HG02759 (cell line): Measurements from ENCODE around the gene PIWIL1.

ENCODE experiments used
- ATAC-seq: cut with Tn5 transposase; IDR thresholded peaks from one replicate; pipeline ENCODE4 v1.9.1; 2021; ENCODE audit warnings: mild to moderate bottlenecking, moderate library complexity; ENCODE audit not compliant: unreplicated experiment

The PIWIL1 gene

DNA sequence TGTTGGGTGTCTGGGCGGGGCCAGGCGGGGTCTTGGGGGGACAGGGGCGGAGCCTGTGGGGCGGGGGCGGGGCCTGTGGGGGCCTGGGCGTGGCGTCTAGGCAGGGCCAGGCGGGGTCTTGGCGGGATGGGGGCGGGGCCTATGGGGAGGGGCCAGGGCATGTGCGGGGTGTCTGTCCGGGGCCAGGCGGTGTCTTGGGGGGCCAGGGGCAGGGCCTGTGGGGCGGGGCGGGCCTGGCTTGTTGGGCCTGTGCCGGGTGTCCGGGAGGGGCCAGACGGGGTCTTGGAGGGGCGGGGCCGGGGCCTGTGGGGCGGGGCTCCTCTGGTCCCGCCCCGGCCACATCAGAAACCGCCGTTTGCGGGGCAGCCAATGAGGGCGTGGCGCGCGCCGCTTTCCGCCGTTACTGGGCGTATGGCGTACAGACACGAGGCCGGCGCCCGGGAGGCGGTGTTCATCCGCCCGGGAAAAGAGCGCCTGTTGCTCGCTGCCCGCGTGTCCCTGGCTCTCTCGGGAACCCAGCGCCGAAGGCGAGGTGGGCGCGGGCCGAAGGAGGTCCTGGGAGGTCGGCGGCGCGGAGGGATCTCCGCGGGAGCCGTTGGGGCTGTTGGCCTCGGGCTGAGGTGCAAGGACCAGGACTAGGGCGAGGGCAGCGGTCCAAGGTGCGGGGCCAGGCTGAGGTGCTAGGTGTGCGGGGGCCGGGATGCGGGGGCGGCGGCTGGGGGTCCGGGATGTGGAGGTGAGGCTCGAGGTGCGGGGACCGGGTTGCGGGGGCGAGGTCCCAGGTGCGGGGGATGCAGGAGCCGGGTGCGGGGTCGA, at the start of gene PIWIL1:
PIWIL1 (plus strand) TSS at position 400 of the 816 bp plus-strand sequence. CDS start 4,705 bp downstream, outside the sequence.
- ATAC-seq = no peak

DNA sequence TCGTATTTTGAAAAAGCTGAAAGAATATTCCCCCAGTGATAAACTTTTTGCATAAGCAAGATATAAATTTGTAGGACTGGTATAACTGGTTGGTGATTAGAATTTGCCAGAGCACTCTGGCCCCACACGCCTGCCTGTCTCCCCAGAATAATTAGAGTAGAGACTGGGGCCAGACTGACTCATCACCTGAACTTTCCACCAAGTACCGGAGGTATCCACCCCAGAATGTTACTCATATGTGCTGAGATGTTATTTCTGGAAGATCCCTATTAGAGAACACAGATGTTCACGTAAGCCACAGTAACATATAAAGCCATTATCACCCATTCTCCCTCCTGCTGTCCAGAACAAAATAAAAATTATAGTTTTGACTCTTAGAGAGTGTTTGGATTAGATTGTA, 49.5 kb upstream of the PIWIL1 start:
- ATAC-seq = no peak

GRCh38 chr12:130288691-130289090, 49.0 kb upstream of the PIWIL1 start:
- ATAC-seq = no peak

- no peak for ATAC-seq
Observed at GRCh38 chr12:130290114-130290513, 47.6 kb upstream of the PIWIL1 start.

DNA sequence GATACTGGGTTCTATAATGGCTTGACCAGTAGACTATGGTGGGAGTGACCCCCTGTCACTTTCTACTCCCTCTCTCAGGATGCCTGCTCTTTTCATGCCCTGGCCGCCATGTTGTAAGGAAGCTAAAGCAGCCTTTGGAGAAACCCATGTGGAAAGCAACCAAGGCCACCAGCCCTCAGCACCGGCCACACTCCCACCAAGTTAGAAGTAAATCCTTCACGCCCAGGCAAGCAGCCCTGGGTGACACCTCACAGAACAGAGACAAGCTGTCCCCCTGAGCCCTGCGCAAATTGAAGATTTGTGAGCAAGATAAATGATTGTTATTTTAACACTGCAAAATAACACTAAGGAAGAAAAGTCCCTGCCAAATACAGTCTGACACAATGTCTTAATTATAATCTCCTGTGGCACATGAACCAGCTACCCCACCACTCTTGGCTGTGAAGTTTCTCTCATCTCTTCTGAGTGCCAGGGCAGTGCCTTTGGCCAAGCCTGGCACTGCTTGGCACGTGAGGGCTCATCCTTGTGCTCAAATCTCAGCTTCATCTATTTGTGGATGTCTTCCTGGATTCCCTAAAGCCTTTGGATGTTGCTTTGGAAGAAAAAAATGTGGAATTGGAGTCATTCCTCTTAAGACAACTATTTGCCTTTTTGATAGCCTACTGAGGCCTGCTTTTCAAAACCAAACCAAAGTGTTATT, 39.2 kb upstream of the PIWIL1 start:
- ATAC-seq = no peak

DNA sequence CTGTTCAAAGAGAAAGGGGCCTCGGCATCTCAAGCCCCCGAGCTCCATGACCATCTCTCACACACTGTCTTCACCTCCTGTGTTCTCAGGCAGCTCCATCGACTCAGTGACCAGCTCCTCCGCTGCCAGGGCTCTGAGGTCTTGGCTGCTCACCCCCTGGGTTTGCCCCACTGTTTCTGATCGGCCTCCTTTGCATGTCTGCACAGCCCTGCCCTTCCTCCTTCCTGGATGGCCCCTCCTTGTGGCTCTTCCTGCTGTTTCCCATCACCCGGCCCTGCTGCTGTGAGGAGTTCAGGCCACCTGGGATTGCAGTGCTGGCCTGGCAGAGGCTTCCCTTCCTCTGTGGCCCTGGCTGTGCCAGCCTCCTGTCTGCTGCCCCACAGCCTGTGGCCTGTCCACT, 38.1 kb upstream of the PIWIL1 start:
- ATAC-seq = no peak

DNA sequence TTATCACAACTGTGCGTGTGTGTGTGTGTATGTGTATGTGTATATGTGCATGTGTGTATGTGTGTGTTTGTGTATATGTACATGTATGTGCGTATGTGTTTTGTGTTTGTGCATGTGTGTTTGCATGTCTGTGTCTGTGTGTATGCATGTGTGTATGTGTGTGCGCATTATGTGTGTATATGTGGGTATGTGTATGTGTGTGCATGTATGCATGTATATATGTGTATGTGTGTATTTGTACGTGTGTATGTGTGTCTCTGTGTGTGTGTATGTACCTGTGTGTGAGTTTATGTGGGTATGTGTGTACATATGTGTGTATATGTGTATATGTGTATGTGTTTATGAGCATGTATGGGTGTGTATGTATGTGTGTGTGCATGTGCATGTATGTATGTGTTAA, 37.6 kb upstream of the PIWIL1 start:
- no peak for ATAC-seq

DNA sequence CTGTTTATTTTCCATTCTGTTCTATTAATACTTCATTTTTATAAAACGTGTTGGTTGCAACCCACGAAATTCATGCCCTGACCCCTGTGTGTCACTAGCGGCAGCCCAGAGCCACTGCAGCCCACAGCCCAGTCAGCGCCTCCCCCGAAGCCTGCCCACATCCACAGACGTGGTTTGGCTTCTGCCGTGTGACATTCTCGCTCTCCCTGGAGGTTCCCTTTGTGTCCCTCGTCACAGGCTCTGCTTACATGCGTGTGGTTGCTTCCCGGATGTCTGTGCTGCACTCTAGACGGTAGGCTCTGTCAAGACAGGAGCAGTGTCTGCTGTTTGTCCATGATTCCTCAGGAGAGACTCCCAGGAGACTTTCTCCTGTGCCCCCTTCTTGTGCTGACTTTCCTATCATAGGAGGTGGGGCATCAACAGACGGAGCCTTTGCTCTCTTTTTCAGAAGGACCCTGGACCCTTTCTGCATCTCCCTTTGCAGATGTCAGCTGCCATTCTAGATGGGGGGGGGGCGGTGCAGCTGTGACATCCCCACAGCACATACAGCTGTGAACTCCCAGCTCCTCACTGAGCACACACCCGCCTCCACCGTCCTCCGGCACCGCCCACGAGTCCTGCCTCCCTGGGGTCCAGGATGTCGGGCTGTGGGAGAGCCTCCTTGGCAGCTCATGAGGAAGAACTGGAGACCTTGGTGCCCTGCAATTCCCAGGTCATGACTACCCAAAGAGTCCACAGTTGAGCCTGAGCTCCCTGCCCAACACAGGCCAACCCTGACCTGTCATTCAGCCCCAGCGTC, 36.8 kb upstream of the PIWIL1 start:
- no peak for ATAC-seq

DNA sequence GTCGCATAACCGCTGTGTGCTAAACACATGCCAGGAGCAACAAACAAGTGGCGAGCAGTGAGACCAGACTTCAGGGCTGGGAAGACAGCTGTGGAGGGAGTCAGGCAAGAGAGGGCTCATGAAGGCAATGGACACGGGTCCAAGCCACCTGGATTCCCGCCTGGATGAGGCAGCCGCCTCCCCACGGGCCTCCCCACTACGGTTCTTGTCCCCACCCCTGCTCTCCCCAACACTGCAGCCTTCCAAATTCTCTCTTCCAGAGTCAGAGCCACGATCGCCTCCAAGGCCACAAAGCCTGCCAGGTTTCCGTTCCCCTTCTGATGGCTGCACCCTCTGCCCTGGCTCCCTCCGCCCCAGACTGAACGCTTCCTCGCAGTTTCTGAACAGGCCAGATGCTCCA, 36.1 kb upstream of the PIWIL1 start:
- ATAC-seq = no peak

DNA sequence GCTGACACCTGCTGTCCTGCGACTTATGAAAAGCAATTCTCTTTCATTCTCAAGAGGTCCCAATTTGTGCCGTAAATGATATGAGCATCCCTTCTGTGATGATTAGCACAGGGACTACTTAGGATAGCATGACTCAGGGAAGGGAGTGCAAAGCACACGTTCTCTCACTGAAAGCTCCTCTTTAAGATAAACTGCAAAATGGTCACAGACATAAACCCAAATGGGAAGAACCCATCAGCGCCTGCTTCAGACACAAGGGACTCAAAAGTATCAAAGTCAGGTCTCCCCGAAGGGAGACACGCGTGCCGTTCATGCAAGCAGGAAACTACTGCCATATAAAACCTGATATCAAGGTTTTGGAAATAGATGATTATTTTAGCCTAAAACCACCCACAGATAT, 33.9 kb upstream of the PIWIL1 start:
- no peak for ATAC-seq

DNA sequence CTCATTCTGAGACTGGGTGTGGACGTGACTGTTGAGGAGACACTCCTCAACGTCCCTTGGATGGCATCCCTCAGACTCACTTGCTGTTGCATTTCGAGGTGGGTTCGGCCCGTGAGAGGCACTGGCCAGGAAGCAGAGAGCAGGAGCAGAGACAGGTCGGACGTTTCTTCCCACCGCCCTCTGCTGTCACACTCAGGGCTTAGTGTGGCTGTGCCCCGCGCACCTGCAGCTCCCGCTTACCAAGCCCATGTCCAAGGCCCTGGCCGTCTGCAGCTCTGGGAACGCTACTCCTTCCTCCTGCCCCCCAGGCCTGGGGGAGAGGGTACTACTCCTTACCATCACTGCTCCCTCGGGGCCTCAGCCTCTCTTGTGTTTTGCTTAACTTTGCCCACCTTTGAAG, 29.8 kb upstream of the PIWIL1 start:
- ATAC-seq = no peak

GRCh38 chr12:130308393-130308792, 29.3 kb upstream of the PIWIL1 start:
- ATAC-seq = no peak

- no peak for ATAC-seq
Observed at GRCh38 chr12:130316251-130316650, 21.4 kb upstream of the PIWIL1 start.

DNA sequence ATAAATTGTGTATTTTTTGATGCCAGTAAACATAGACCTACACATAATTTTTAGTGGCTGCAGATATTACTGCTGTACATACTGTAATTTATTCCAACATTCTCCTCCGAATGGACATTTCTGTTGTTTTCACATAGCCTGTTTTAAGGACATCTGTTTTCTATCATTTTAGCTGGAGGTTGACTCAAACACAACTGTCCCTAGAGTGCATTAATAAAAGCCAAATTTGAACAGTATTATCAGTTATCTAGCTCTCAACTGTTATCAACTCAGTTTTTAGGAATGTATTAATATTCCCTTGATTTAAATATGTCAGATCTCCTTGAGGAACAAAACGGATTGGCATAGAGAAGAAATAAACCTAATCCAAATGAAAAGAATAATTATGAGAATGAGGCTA, 17.2 kb upstream of the PIWIL1 start:
- no peak for ATAC-seq

GRCh38 chr12:130322263-130322662, 15.4 kb upstream of the PIWIL1 start:
- ATAC-seq = no peak

DNA sequence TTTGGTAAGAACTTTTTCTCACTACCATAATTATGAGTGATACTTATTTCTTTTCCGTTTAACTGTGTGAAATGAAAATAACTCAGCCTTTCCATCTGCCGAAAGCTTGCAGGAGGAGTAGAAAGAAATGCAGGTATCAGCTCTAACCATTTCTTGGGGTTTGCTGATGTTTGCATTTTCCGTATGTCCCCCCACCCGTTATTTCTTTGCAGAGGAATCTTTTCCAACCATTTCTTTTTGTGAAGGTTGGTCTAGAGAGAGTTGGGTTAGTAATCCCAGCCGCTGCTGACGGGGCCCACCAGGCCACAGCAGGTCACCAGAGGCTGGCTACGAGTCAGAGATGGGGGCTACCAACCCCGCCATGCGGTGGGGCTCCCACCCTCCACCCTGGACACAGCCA, 7.0 kb upstream of the PIWIL1 start:
- no peak for ATAC-seq

DNA sequence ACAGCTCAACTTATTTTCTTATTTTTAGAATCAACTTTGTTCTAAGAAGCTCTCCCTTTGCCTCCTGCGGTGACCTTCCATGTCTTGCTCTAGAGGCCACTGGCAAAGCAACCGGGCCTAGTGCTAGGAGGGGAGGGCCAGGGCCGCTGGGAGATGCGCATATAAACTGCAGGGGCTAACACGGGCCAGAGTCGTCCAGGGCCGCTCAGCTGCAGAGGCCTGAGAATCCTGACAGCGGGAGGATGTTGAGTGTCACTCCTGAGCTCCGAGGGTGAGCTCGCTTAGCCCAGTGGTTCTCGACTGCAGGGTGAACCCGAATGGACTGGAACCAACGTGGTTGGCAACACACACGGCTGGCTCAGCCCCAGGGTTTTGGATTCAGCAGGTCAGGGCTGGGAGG, 6.5 kb upstream of the PIWIL1 start:
- no peak for ATAC-seq

GRCh38 chr12:130333341-130333740, 4.3 kb upstream of the PIWIL1 start:
- ATAC-seq = no peak

DNA sequence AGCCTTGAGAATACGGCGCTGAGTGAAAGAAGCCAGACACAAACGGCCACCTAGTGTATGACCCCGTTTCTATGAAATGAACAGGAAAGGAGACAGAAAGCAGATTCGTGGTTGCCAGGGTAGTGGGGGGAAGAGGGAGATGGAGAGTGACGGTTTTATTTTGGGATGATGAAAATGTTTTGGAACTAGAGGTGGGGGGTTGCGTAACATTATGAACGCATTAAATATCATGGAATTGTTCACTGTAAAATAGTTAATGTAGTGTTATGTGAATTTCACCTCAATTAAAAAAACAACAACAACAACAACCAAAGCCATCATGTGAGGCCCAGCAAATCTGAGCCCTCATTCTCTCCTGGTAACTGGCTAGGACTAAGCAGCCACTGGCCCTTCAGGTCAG, 3.3 kb upstream of the PIWIL1 start:
- ATAC-seq = no peak

DNA sequence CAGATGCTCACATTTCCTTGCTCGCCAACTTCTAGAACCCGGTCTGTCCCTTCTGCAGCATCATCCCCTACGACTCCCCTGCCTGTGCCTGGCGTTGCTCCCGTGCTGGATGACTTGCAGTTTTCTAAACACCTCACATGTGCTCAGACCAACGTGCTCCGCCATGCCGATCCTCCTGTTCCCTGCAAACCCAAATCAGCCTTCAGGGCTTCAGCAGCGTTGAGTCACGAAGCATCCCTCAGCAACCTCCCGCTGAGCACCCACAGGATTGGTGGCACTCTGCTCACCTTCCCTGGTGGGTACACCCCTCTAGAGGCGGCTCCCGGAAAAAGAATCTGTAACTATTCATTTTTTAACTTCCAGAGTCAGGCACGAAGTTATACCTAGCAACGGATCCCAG, 2.8 kb upstream of the PIWIL1 start:
- ATAC-seq = no peak

DNA sequence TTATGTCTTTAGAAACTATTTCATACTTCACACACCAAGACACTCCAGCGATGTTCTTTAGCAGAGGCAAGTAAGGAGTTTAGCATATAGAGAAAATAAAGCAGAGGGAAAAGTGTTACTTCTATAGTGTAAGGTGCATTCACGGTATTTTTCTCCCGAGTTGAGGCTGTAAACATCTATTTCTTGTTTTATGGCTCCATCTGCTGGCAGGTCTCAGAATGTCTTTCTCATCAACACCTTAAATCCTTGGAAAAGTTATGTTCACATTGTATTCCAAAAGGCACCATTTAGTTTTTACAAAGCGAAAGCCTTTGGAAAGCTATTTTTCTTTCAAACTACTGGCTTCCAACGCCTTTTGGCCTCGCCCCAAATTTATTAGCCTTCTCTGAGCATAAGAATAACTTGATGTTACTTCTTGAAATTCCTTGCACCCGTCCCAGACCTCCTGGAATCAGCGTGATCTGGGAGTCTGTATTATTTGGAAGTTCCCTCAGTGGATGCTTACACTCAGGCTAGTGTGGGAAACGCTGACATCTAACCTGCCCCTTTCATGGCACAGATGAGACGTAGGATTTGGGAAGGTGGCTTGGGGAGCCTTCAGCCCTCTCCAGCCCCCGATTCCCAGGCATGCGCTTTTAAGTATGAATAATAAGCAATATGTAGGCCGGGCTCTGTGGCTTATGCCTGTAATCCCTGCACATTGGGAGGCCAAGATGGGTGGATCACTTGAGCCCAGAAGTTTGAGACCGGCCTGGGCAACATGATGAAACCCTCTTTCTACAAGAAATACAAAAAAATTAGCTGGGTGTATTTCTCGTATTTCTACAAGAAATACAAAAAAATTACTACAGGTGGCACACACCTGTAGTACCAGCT, 1.9 kb upstream of the PIWIL1 start:
- ATAC-seq = no peak
